HEK293 (cell line): Measurements from ENCODE around the gene MEGF8.

ENCODE experiments used
- ZNF548 ChIP-seq: fragments of 450-650 bp; formaldehyde crosslinking; IDR thresholded peaks from 2 replicates; pipeline ENCODE4 v1.5.1; 2016; ENCODE audit warnings: missing biosample characterization, missing genetic modification characterization
- ZNF629 ChIP-seq: fragments of 450-650 bp; formaldehyde crosslinking; IDR thresholded peaks from 2 replicates; pipeline ENCODE4 v1.5.1; 2017; ENCODE audit warnings: missing biosample characterization, missing genetic modification characterization

DNA sequence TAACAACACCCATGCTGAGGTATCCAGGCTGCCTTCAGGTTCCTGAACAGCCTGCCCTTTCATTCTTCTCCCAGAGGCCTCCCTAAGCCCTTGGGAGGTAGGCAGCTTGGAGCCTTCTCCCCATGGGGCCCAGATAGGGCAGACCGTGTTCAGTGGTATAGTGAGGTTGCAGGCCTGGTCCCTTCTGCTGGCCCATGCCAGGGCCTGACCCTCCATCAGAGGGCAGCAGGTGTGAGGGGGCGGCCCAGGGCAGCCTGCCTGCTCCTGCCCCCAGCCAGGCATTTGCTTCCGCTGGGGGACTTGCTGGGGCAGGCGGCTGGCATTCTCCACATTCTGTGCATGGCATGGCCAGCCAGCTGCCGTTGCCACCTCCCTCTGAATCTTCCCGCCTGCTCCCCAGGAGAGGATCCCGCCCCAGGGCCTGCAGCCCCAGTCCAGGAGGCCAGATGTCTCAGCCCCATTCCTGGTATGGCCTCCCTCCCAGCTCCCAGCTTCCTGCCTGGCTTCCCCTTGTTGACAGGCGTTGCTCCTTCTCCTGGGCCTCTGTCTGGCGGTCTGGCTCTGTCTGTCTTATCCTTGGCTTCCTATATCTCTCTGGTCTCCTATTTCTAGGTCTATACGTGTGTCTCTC lies 47.5 kb upstream of the MEGF8 start:
- TF ChIP-seq ZNF629 (tag by site-specific recombination) (no peak), ZNF548 (tag by site-specific recombination) (no peak)
